ENCODE results near the gene LRRC41. TPM values are rescaled to one million over a fixed set of nuclear protein-coding genes. Genes with fewer than 3 reads are reported as not detected.

Gene LRRC41
- total and polyA plus RNA-seq, 2 of the 13 experiments (the other 11 are each of a cell fraction or from before 2014, with no cell fraction given): 48.1 to 53.6 TPM

DNA sequence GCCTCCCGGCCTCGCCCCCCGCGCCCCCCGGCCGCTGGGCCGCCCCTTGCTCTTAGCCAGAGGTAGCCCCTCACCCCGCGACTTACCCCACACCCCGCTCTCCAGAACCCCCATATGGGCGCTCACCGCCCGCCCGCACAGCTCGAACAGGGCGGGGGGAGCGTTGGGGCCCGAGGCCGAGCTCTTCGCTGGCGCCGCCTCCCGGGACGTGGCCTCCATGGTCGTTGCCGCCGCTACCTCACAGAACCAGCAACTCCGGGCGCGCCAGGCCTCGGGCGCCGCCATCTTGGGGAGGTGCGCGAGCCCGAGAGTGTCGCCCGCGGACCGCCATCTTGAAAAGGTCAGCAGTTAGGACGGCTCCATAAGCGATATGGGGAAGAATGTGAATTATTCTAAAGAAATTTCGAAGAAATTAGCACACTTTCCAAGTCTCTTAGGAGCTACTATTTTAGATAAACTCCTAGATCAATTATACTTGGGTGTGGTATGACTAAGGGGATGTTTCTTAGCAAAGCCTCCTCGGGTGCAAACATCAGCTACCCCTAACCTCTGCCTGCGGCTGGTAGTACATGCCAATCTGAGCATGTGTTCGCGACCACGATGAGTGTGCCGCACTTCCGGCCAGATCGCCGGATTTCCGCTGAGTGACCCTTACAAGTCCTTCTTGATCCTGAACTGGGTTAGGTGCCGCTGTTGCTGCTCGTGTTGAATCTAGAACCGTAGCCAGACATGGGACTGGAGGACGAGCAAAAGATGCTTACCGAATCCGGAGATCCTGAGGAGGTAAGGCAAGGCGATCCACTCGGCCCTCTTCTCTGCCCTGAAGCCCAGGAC is at the start of gene LRRC41, which contains the start of gene UQCRH (continued):
- TF ChIP-seq GATAD1 (CRISPR knock-in tag; IDR thresholded peaks at IDR 0.05) (peak; percentile 80), ZNF343 (CRISPR knock-in tag; IDR thresholded peaks at IDR 0.05) (no peak), KDM6A (CRISPR knock-in tag; IDR thresholded peaks at IDR 0.05; ENCODE audit: low read depth) (no peak), ZNF460 (CRISPR knock-in tag; IDR thresholded peaks at IDR 0.05; ENCODE audit: borderline replicate concordance) (no peak; the same call in 1 of the 2 replicates), E2F5 (CRISPR knock-in tag; conservative IDR thresholded peaks at IDR 0.05) (peak; percentile 55; the same call in 1 of the 2 replicates), PAWR (CRISPR knock-in tag; IDR thresholded peaks at IDR 0.05; ENCODE audit: borderline replicate concordance) (no peak), FOXK1 (CRISPR knock-in tag; IDR thresholded peaks at IDR 0.05; ENCODE audit: borderline replicate concordance, low read depth) (peak; percentile 12; the same call in 1 of the 2 replicates), ZNF501 (CRISPR knock-in tag; IDR thresholded peaks at IDR 0.05) (no peak; the same call in 1 of the 2 replicates), ZNF557 (CRISPR knock-in tag; IDR thresholded peaks at IDR 0.05) (no peak), PBX2 (CRISPR knock-in tag; IDR thresholded peaks at IDR 0.05) (no peak), PHF21A (CRISPR knock-in tag; IDR thresholded peaks at IDR 0.05) (no peak; the same call in 1 of the 2 replicates), ZNF562 (CRISPR knock-in tag; IDR thresholded peaks at IDR 0.05; ENCODE audit: borderline replicate concordance) (no peak), CHD2 (IDR thresholded peaks at IDR 0.05; ENCODE audit: low read depth, low read length) (no peak), ESRRA (CRISPR knock-in tag; IDR thresholded peaks at IDR 0.05; ENCODE audit: low read depth) (no peak), MAFG (CRISPR knock-in tag; IDR thresholded peaks at IDR 0.05) (no peak), ZFP82 (CRISPR knock-in tag; IDR thresholded peaks at IDR 0.05; ENCODE audit: borderline replicate concordance) (peak; percentile 93), PRMT3 (CRISPR knock-in tag; IDR thresholded peaks at IDR 0.05; ENCODE audit: borderline replicate concordance, low read depth) (no peak), GRHL1 (CRISPR knock-in tag; conservative IDR thresholded peaks at IDR 0.05) (no peak)
- TF ChIP-seq, protein P1, sequence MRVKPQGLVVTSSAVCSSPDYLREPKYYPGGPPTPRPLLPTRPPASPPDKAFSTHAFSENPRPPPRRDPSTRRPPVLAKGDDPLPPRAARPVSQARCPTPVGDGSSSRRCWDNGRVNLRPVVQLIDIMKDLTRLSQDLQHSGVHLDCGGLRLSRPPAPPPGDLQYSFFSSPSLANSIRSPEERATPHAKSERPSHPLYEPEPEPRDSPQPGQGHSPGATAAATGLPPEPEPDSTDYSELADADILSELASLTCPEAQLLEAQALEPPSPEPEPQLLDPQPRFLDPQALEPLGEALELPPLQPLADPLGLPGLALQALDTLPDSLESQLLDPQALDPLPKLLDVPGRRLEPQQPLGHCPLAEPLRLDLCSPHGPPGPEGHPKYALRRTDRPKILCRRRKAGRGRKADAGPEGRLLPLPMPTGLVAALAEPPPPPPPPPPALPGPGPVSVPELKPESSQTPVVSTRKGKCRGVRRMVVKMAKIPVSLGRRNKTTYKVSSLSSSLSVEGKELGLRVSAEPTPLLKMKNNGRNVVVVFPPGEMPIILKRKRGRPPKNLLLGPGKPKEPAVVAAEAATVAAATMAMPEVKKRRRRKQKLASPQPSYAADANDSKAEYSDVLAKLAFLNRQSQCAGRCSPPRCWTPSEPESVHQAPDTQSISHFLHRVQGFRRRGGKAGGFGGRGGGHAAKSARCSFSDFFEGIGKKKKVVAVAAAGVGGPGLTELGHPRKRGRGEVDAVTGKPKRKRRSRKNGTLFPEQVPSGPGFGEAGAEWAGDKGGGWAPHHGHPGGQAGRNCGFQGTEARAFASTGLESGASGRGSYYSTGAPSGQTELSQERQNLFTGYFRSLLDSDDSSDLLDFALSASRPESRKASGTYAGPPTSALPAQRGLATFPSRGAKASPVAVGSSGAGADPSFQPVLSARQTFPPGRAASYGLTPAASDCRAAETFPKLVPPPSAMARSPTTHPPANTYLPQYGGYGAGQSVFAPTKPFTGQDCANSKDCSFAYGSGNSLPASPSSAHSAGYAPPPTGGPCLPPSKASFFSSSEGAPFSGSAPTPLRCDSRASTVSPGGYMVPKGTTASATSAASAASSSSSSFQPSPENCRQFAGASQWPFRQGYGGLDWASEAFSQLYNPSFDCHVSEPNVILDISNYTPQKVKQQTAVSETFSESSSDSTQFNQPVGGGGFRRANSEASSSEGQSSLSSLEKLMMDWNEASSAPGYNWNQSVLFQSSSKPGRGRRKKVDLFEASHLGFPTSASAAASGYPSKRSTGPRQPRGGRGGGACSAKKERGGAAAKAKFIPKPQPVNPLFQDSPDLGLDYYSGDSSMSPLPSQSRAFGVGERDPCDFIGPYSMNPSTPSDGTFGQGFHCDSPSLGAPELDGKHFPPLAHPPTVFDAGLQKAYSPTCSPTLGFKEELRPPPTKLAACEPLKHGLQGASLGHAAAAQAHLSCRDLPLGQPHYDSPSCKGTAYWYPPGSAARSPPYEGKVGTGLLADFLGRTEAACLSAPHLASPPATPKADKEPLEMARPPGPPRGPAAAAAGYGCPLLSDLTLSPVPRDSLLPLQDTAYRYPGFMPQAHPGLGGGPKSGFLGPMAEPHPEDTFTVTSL (CRISPR knock-in tag; IDR thresholded peaks at IDR 0.05; ENCODE audit: borderline replicate concordance): 0 out of 2 replicates have a peak, but pooled peaks have one; percentile 26
